CD8-positive, alpha-beta memory T cell (primary cell): Measurements from ENCODE around the gene ATL1. TPM values are rescaled to one million over a fixed set of nuclear protein-coding genes. Genes with fewer than 3 reads are reported as not detected.

Experiments
- polyA plus RNA-seq: library from polyadenylated mRNA; unstranded; fragments of 300-500 nt; fragmentation: Illumina TruSeq; gene quantifications from one replicate; pipeline ENCODE4 v1.2.3, GENCODE V29; 2021
- total RNA-seq, 2 experiments: library from RNA; stranded (reverse); gene quantifications; one replicate each; pipeline ENCODE4 v1.2.3, GENCODE V29; 2021

Gene ATL1
- total and polyA plus RNA-seq, 3 experiments from 2014 or later = 0.81 to 2.4 (median 1.3) TPM

Other genes starting within 250 kb of the ATL1 start
- 10 to 100 TPM; 19.7 to 20.0 TPM for gene L2HGDH, start 247.9 kb upstream of the ATL1 start, total RNA-seq
- 3.6 TPM for gene L2HGDH, start 247.9 kb upstream of the ATL1 start, polyA plus RNA-seq
- 10 to 100 TPM; 14.3 to 14.7 TPM for gene DMAC2L, start 247.8 kb upstream of the ATL1 start, total RNA-seq
- gene DMAC2L, start 247.8 kb upstream of the ATL1 start, polyA plus RNA-seq = 17.9 TPM
- 1 to 10 TPM; 4.8 to 5.8 TPM for gene CDKL1, start 163.3 kb upstream of the ATL1 start, total RNA-seq
- 6.7 TPM for gene CDKL1, start 163.3 kb upstream of the ATL1 start, polyA plus RNA-seq
- gene MAP4K5, start 27.6 kb upstream of the ATL1 start, total RNA-seq = 10 to 100 TPM; 35.2 to 36.4 TPM
- gene MAP4K5, start 27.6 kb upstream of the ATL1 start, polyA plus RNA-seq = 26.1 TPM
- 10 to 100 TPM; 12.9 to 13.9 TPM for gene SAV1, start 108.2 kb downstream of the ATL1 start, total RNA-seq
- gene SAV1, start 108.2 kb downstream of the ATL1 start, polyA plus RNA-seq = 13.7 TPM